WTC11 (cell line): ENCODE data around the gene CDC45. TPM values are rescaled to one million over a fixed set of nuclear protein-coding genes. Genes with fewer than 3 reads are reported as not detected.

Source experiments
- ATAC-seq: fragments of 200-7000 bp; cut with Tn5 transposase; 2 replicates; pipeline ENCODE4 v1.10.0; 2021; ENCODE audit warnings: mild to moderate bottlenecking, moderate library complexity
- CTCF ChIA-PET: fragments of 300-600 bp; sonication (Branson Sonifier 250); formaldehyde crosslinking; loops from one replicate; lab custom pipeline; 2021; ENCODE audit warnings: antibody characterized with exemption; lab: Charles Lee
- POLR2A ChIA-PET: fragments of 350-600 bp; sonication (Branson Sonifier 250); formaldehyde crosslinking; loops from one replicate; lab custom pipeline; 2021; ENCODE audit warnings: antibody characterized with exemption; lab: Charles Lee
- DNase-seq: peaks from one replicate; pipeline ENCODE4 v3.0.0; 2021; ENCODE audit warnings: low spot score
- H3K27ac Mint-ChIP-seq: 2 replicates; pipeline ENCODE4 v1.8.0; 2021; ENCODE audit warnings: mixed read lengths
- H3K27me3 Mint-ChIP-seq: 2 replicates; pipeline ENCODE4 v1.8.0; 2021; ENCODE audit warnings: low read depth, mild to moderate bottlenecking, moderate library complexity, mixed read lengths
- H3K36me3 Mint-ChIP-seq: 2 replicates; pipeline ENCODE4 v1.8.0; 2021; ENCODE audit warnings: mixed read lengths
- H3K4me1 Mint-ChIP-seq: 2 replicates; pipeline ENCODE4 v1.8.0; 2022; ENCODE audit warnings: mixed read lengths
- H3K4me3 Mint-ChIP-seq: 2 replicates; pipeline ENCODE4 v1.8.0; 2021; ENCODE audit warnings: mild to moderate bottlenecking, moderate library complexity, mixed read lengths
- H3K9me3 Mint-ChIP-seq: 2 replicates; pipeline ENCODE4 v1.8.0; 2021; ENCODE audit warnings: mixed read lengths
- CREB1 ChIP-seq: sonication (generic); formaldehyde crosslinking; IDR thresholded peaks from 2 replicates; pipeline ENCODE4 v1.8.0; 2023; ENCODE audit warnings: mild to moderate bottlenecking, missing genetic modification reagents
- ERG ChIP-seq: fragments of 250-450 bp; sonication (Bioruptor Pico); IDR thresholded peaks from 2 replicates; pipeline ENCODE4 v1.8.0; 2021; ENCODE audit warnings: mild to moderate bottlenecking
- ESRRA ChIP-seq: sonication (generic); formaldehyde crosslinking; IDR thresholded peaks from 2 replicates; pipeline ENCODE4 v1.8.1; 2022; ENCODE audit warnings: mild to moderate bottlenecking, missing genetic modification reagents, borderline replicate concordance
- FOXP4 ChIP-seq: sonication (generic); formaldehyde crosslinking; IDR thresholded peaks from 2 replicates; pipeline ENCODE4 v1.8.0; 2022; ENCODE audit warnings: mild to moderate bottlenecking, missing genetic modification reagents
- GABPB1 ChIP-seq: sonication (generic); formaldehyde crosslinking; IDR thresholded peaks from 2 replicates; pipeline ENCODE4 v1.8.1; 2023; ENCODE audit warnings: mild to moderate bottlenecking, missing genetic modification reagents
- GRHL2 ChIP-seq: fragments of 250-450 bp; sonication (Bioruptor Pico); IDR thresholded peaks from 2 replicates; pipeline ENCODE4 v1.8.0; 2022; ENCODE audit warnings: mild to moderate bottlenecking, moderate library complexity; ENCODE audit not compliant: insufficient replicate concordance, severe bottlenecking
- IRF1 ChIP-seq: sonication (generic); formaldehyde crosslinking; IDR thresholded peaks from 2 replicates; pipeline ENCODE4 v1.8.0; 2023; ENCODE audit warnings: missing genetic modification reagents
- KAT7 ChIP-seq: sonication (generic); formaldehyde crosslinking; IDR thresholded peaks from 2 replicates; pipeline ENCODE4 v1.8.1; 2023; ENCODE audit warnings: missing genetic modification reagents, mild to moderate bottlenecking, borderline replicate concordance
- MAX ChIP-seq: sonication (generic); formaldehyde crosslinking; IDR thresholded peaks from 2 replicates; pipeline ENCODE4 v1.8.0; 2022; ENCODE audit warnings: mild to moderate bottlenecking, missing genetic modification reagents
- NFATC4 ChIP-seq: fragments of 250-450 bp; sonication (Bioruptor Pico); IDR thresholded peaks from 2 replicates; pipeline ENCODE4 v1.9.0; 2021; ENCODE audit warnings: mild to moderate bottlenecking
- NR2C2 ChIP-seq: sonication (generic); formaldehyde crosslinking; IDR thresholded peaks from 2 replicates; pipeline ENCODE4 v1.8.0; 2022; ENCODE audit warnings: mild to moderate bottlenecking, missing genetic modification reagents
- PRDM15 ChIP-seq: sonication (generic); formaldehyde crosslinking; IDR thresholded peaks from 2 replicates; pipeline ENCODE4 v1.8.0; 2022; ENCODE audit warnings: missing genetic modification reagents
- SMAD3 ChIP-seq: sonication (generic); formaldehyde crosslinking; IDR thresholded peaks from 2 replicates; pipeline ENCODE4 v1.8.0; 2022; ENCODE audit warnings: missing genetic modification reagents, mild to moderate bottlenecking, borderline replicate concordance
- SMAD4 ChIP-seq: sonication (generic); formaldehyde crosslinking; IDR thresholded peaks from 2 replicates; pipeline ENCODE4 v1.8.0; 2022; ENCODE audit warnings: mild to moderate bottlenecking, missing genetic modification reagents
- SOX15 ChIP-seq: fragments of 250-450 bp; sonication (Bioruptor Pico); IDR thresholded peaks from 2 replicates; pipeline ENCODE4 v1.9.0; 2021; ENCODE audit warnings: mild to moderate bottlenecking
- TP53 ChIP-seq: sonication (generic); formaldehyde crosslinking; IDR thresholded peaks from 2 replicates; pipeline ENCODE4 v1.8.1; 2023; ENCODE audit warnings: mild to moderate bottlenecking, missing genetic modification reagents
- USF2 ChIP-seq: sonication (generic); formaldehyde crosslinking; IDR thresholded peaks from 2 replicates; pipeline ENCODE4 v1.8.1; 2023; ENCODE audit warnings: mild to moderate bottlenecking, missing genetic modification reagents, moderate library complexity
- ZNF121 ChIP-seq: sonication (generic); formaldehyde crosslinking; IDR thresholded peaks from 2 replicates; pipeline ENCODE4 v1.8.0; 2023; ENCODE audit warnings: missing genetic modification reagents
- ZNF138 ChIP-seq: sonication (generic); formaldehyde crosslinking; conservative IDR thresholded peaks from 2 replicates; pipeline ENCODE4 v1.8.1; 2022; ENCODE audit warnings: mild to moderate bottlenecking, moderate library complexity, missing genetic modification reagents
- ZNF416 ChIP-seq: fragments of 250-450 bp; sonication (Bioruptor Pico); IDR thresholded peaks from 2 replicates; pipeline ENCODE4 v1.9.0; 2021; ENCODE audit warnings: mild to moderate bottlenecking, inconsistent platforms
- ZNF423 ChIP-seq: fragments of 250-450 bp; sonication (Bioruptor Pico); IDR thresholded peaks from 2 replicates; pipeline ENCODE4 v2.1.2; 2022; ENCODE audit warnings: mild to moderate bottlenecking, moderate library complexity
- total RNA-seq: library from RNA; stranded (reverse); gene quantifications from 3 replicates; pipeline ENCODE4 v1.2.3, GENCODE V29; 2021
- TF ChIP-seq, protein P1 (sequence below): sonication (generic); formaldehyde crosslinking; IDR thresholded peaks from 2 replicates; pipeline ENCODE4 v1.8.1; 2022; ENCODE audit warnings: mild to moderate bottlenecking, missing genetic modification reagents, moderate library complexity, borderline replicate concordance
- TF ChIP-seq, protein P2 (sequence below): sonication (generic); formaldehyde crosslinking; IDR thresholded peaks from 2 replicates; pipeline ENCODE4 v1.8.0; 2022; ENCODE audit warnings: mild to moderate bottlenecking, missing genetic modification reagents

Gene CDC45
- total RNA-seq, 1 experiment from 2014 or later = 38.1 TPM

DNA sequence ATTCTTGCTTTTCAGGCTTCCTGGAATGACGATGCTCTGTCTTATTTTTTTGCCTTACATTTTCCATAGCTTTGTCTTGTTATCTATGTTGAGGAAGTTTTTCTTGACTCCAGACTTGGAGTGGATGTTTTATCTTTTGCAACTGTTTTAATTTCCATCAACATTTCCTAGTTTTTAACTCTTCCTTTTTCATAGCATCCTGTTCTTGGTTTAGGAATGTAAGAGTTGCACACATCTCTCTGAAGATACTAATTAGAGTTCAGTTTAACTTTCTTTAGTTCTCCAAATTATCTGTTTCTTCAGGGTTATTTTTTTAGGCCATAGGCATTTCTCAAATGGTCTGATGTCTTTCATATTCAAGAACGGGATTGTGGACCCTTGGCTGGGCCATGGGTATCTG, 34.1 kb downstream of the CDC45 start:
- ChIA-PET POLR2A (no interaction called here), CTCF (no interaction called here)
- DNase-seq (no peak), ATAC-seq (no peak)
- no peaks in the 10 kb centered on the region for H3K9me3 Mint-ChIP-seq
- H3K27me3 Mint-ChIP-seq = no peaks in the 10 kb centered on the region
- H3K4me1 Mint-ChIP-seq = 0 out of 2 replicates have a peak, but pooled peaks cover 2% of the 10 kb centered on the region
- H3K4me3 Mint-ChIP-seq = no peak overlapping the region
- H3K36me3 Mint-ChIP-seq = peaks cover 45% of the 10 kb centered on the region
- H3K27ac Mint-ChIP-seq = no peak overlapping the region
- no peak for TF ChIP-seq ZNF423
- no peak for TF ChIP-seq NFATC4 (CRISPR knock-in tag)
- TF ChIP-seq CREB1 (CRISPR knock-in tag) = no peak
- TF ChIP-seq ZNF416 (CRISPR knock-in tag) = no peak
- TF ChIP-seq SMAD3 (CRISPR knock-in tag) = no peak
- TF ChIP-seq ESRRA = no peak
- TF ChIP-seq MAX (CRISPR knock-in tag) = no peak
- TF ChIP-seq, protein P1, sequence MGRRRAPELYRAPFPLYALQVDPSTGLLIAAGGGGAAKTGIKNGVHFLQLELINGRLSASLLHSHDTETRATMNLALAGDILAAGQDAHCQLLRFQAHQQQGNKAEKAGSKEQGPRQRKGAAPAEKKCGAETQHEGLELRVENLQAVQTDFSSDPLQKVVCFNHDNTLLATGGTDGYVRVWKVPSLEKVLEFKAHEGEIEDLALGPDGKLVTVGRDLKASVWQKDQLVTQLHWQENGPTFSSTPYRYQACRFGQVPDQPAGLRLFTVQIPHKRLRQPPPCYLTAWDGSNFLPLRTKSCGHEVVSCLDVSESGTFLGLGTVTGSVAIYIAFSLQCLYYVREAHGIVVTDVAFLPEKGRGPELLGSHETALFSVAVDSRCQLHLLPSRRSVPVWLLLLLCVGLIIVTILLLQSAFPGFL = no peak
- no peak for TF ChIP-seq GRHL2 (CRISPR knock-in tag)
- no peak for TF ChIP-seq GABPB1 (CRISPR knock-in tag)
- TF ChIP-seq KAT7 (CRISPR knock-in tag) = no peak
- TF ChIP-seq ZNF121 (CRISPR knock-in tag) = no peak
- TF ChIP-seq IRF1 = no peak
- no peak for TF ChIP-seq PRDM15
- TF ChIP-seq, protein P2, sequence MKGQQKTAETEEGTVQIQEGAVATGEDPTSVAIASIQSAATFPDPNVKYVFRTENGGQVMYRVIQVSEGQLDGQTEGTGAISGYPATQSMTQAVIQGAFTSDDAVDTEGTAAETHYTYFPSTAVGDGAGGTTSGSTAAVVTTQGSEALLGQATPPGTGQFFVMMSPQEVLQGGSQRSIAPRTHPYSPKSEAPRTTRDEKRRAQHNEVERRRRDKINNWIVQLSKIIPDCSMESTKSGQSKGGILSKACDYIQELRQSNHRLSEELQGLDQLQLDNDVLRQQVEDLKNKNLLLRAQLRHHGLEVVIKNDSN = no peak
- no peak for TF ChIP-seq ZNF138 (CRISPR knock-in tag)

DNA sequence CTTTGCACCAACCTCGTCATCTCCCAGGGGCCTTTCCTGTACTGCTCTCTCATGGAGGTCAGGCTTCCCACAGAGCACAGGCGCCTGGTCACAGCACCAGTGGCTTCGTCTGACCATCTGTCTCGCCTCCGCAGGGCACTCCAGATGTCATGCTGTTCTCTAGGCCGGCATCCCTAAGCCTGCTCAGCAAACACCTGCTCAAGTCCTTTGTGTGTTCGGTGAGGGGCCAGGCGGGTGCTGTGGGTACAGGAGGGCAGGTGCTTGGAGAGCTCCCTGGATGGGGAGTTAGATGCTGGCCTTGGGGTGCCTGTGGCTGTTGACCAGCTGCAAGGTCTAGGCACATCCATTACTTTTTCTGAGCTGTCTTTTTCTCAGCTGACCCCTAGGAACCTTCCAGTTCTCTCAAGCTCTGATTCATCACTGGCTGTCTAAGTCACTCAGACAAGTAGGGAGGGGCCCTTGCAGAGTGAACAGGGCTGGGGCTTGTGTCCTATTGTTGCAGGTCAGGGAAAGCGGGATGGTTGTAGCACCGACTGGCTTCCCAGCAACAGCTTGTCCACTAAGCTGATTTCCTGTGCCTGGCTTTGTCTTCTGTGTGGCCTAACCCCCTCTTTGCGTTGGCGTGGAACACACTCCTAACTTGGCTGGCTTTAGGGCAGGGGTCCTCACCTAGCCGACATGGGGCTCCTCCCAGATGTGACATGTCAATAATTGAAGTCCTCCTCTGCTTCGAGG, 35.3 kb downstream of the CDC45 start:
- ChIA-PET CTCF (interaction anchor here (1.7 kb wide), 1 partner anchor 115 kb away, joined by 5 read pairs; no protein-coding TSS in a partner anchor), POLR2A (no interaction called here)
- no peak for DNase-seq
- peaks cover 42% of the 10 kb centered on the region for H3K36me3 Mint-ChIP-seq
- H3K4me1 Mint-ChIP-seq = 0 out of 2 replicates have a peak, but pooled peaks cover 2% of the 10 kb centered on the region
- no peaks in the 10 kb centered on the region for H3K9me3 Mint-ChIP-seq
- H3K27ac Mint-ChIP-seq = no peak overlapping the region
- no peak overlapping the region for H3K4me3 Mint-ChIP-seq
- no peaks in the 10 kb centered on the region for H3K27me3 Mint-ChIP-seq
- no peak for ATAC-seq
- TF ChIP-seq, protein P2 = no peak
- no peak for TF ChIP-seq SOX15 (CRISPR knock-in tag)
- no peak for TF ChIP-seq ERG (CRISPR knock-in tag)
- no peak for TF ChIP-seq NR2C2 (CRISPR knock-in tag)
- no peak for TF ChIP-seq FOXP4 (CRISPR knock-in tag)
- no peak for TF ChIP-seq TP53 (CRISPR knock-in tag)
- no peak for TF ChIP-seq GRHL2 (CRISPR knock-in tag)
- no peak for TF ChIP-seq SMAD4 (CRISPR knock-in tag)
- TF ChIP-seq USF2 (CRISPR knock-in tag) = no peak
